HEK293T (cell line): ENCODE data around the gene SERHL2.

Experiments used
- CTCF ChIA-PET: fragments of 350-600 bp; formaldehyde crosslinking; extraction: SDS; loops from one replicate; lab custom pipeline; 2021; ENCODE audit warnings: antibody characterized with exemption, inconsistent platforms; lab: Yijun Ruan, JAX
- POLR2A ChIA-PET: fragments of 350-600 bp; formaldehyde crosslinking; extraction: SDS; loops from one replicate; lab custom pipeline; 2020; ENCODE audit warnings: antibody characterized with exemption, inconsistent platforms; lab: Yijun Ruan, JAX
- DNase-seq: peaks from one replicate; pipeline ENCODE4 v3.0.0; 2012; ENCODE audit warnings: mixed read lengths; ENCODE audit errors: extremely low spot score
- ARNT ChIP-seq: fragments of 450-650 bp; IDR thresholded peaks from 2 replicates; pipeline ENCODE4 v1.6.1; 2017; ENCODE audit warnings: mild to moderate bottlenecking
- BHLHE40 ChIP-seq: fragments of 450-650 bp; IDR thresholded peaks from 2 replicates; pipeline ENCODE4 v1.6.1; 2016; ENCODE audit warnings: mild to moderate bottlenecking, moderate library complexity, borderline replicate concordance
- CTBP1 ChIP-seq: fragments of 450-650 bp; IDR thresholded peaks from 2 replicates; pipeline ENCODE4 v1.6.1; 2016; ENCODE audit warnings: borderline replicate concordance
- ELF4 ChIP-seq: fragments of 450-650 bp; IDR thresholded peaks from 2 replicates; pipeline ENCODE4 v1.6.1; 2017; ENCODE audit warnings: antibody characterized with exemption
- FOXA1 ChIP-seq: fragments of 450-650 bp; IDR thresholded peaks from 2 replicates; pipeline ENCODE4 v1.6.1; 2016; ENCODE audit warnings: mild to moderate bottlenecking
- FOXK2 ChIP-seq: fragments of 450-650 bp; IDR thresholded peaks from 2 replicates; pipeline ENCODE4 v1.6.1; 2016; ENCODE audit warnings: mild to moderate bottlenecking
- FOXM1 ChIP-seq: fragments of 450-650 bp; IDR thresholded peaks from 2 replicates; pipeline ENCODE4 v1.6.1; 2017; ENCODE audit warnings: mild to moderate bottlenecking, borderline replicate concordance
- HDGF ChIP-seq: fragments of 450-650 bp; IDR thresholded peaks from 2 replicates; pipeline ENCODE4 v1.6.1; 2017; ENCODE audit warnings: antibody characterized with exemption, borderline replicate concordance
- L3MBTL2 ChIP-seq: fragments of 450-650 bp; conservative IDR thresholded peaks from 2 replicates; pipeline ENCODE4 v1.6.1; 2016; ENCODE audit warnings: mild to moderate bottlenecking
- LEF1 ChIP-seq: fragments of 450-650 bp; IDR thresholded peaks from 2 replicates; pipeline ENCODE4 v1.6.1; 2017; ENCODE audit warnings: mild to moderate bottlenecking, borderline replicate concordance
- NFRKB ChIP-seq: fragments of 450-650 bp; IDR thresholded peaks from 2 replicates; pipeline ENCODE4 v1.6.1; 2016; ENCODE audit warnings: mild to moderate bottlenecking, moderate library complexity
- PKNOX1 ChIP-seq: fragments of 450-650 bp; IDR thresholded peaks from 2 replicates; pipeline ENCODE4 v1.6.1; 2016
- SP1 ChIP-seq: fragments of 450-650 bp; IDR thresholded peaks from 2 replicates; pipeline ENCODE4 v1.6.1; 2017
- SUZ12 ChIP-seq: fragments of 450-650 bp; IDR thresholded peaks from 2 replicates; pipeline ENCODE4 v1.6.1; 2016; ENCODE audit warnings: mild to moderate bottlenecking
- TARDBP ChIP-seq: fragments of 450-650 bp; IDR thresholded peaks from 2 replicates; pipeline ENCODE4 v1.6.1; 2016
- ZNF384 ChIP-seq: fragments of 450-650 bp; IDR thresholded peaks from 2 replicates; pipeline ENCODE4 v1.6.1; 2016

The SERHL2 gene

DNA sequence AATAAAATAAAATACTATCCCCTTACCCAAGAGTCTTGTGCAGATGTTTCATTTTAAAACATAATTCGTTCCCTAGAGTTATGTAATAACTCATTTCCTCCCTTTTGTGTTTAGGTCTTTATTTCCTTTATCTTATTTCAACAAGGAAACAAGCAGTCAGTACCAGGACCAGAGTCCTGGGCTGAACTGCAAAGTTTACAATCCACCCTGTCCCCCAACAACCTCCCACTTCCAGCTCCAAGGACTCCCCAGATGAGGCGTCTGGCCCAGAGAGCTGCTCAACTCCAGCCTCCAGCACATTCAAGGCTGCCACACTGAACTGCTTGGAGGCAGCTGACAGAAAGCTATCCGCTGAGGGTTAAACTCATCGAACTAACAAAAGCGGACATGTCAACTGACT lies 56.4 kb downstream of the SERHL2 start:
- TF ChIP-seq SUZ12 = no peak
- no peak for TF ChIP-seq TARDBP
- no peak for TF ChIP-seq FOXM1
- no peak for TF ChIP-seq PKNOX1
- TF ChIP-seq HDGF = no peak
- no peak for TF ChIP-seq SP1
- no peak for TF ChIP-seq ARNT
- no peak for TF ChIP-seq FOXK2
- TF ChIP-seq FOXA1 = no peak
- TF ChIP-seq LEF1 = no peak
- no peak for TF ChIP-seq NFRKB
- TF ChIP-seq L3MBTL2 = no peak
- TF ChIP-seq BHLHE40 = no peak
- TF ChIP-seq ZNF384 = no peak
- no peak for TF ChIP-seq CTBP1
- no peak for TF ChIP-seq ELF4
- DNase-seq = no peak
- ChIA-PET CTCF (no interaction called here), POLR2A (interaction anchor here (1.3 kb wide), 1 partner anchor 40 kb away, joined by 3 read pairs; no protein-coding TSS in a partner anchor)

DNA sequence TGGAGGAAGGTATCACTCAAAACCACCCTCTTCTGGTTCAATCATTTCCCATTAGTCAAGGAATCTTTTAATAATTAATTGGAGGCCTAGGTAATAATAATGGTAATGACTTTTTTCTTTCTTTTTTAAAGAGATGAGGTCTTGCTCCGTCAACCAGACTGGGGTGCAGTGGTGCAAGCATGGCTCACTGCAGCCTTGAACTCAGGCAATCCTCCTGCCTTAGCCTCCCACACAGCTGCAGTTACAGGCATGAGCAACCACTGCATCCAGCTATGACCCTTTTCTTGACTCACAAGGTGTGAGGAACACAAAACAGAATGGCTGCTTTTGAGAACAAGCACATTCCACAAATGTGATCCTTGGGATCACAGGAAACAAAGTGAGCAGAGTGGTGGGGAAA lies 57.3 kb downstream of the SERHL2 start:
- ChIA-PET CTCF (no interaction called here), POLR2A (interaction anchor here (1.3 kb wide), 1 partner anchor 26 kb away, joined by 3 read pairs; no protein-coding TSS in a partner anchor)
- no peak for TF ChIP-seq SUZ12
- TF ChIP-seq PKNOX1 = no peak
- TF ChIP-seq ZNF384 = no peak
- no peak for TF ChIP-seq ARNT
- TF ChIP-seq FOXK2 = no peak
- TF ChIP-seq L3MBTL2 = no peak
- TF ChIP-seq CTBP1 = no peak
- no peak for TF ChIP-seq SP1
- no peak for TF ChIP-seq HDGF
- TF ChIP-seq TARDBP = no peak
- no peak for TF ChIP-seq NFRKB
- TF ChIP-seq FOXM1 = no peak
- no peak for TF ChIP-seq BHLHE40
- TF ChIP-seq ELF4 = no peak
- TF ChIP-seq LEF1 = no peak
- TF ChIP-seq FOXA1 = no peak
- no peak for DNase-seq

- TF ChIP-seq ARNT (no peak), SUZ12 (no peak), PKNOX1 (no peak), CTBP1 (no peak), L3MBTL2 (no peak), LEF1 (no peak), BHLHE40 (no peak), NFRKB (no peak), TARDBP (no peak), HDGF (no peak)
- ChIA-PET POLR2A (no interaction called here), CTCF (no interaction called here)
- no peak for DNase-seq
These were observed 58.6 kb downstream of the SERHL2 start for GRCh38 chr22:42612336-42612735.

- CTCF ChIA-PET = no interaction called here
- POLR2A ChIA-PET = interaction anchor here (0.9 to 3.3 kb wide), 12 partner anchors 9 to 106 kb away, joined by 3 to 24 read pairs (median 4); partner anchors contain the start of gene CYB5R3
- DNase-seq = no peak
These were observed 60.1 kb downstream of the SERHL2 start for GRCh38 chr22:42613872-42614301.

More at GRCh38 chr22:42613872-42614301, 60.1 kb downstream of the SERHL2 start:
- TF ChIP-seq HDGF (no peak), SUZ12 (no peak), PKNOX1 (no peak), LEF1 (no peak), TARDBP (no peak), SP1 (no peak), FOXA1 (no peak), ELF4 (no peak), FOXK2 (no peak), L3MBTL2 (no peak), CTBP1 (no peak), BHLHE40 (no peak), NFRKB (no peak), ZNF384 (no peak), ARNT (no peak)
